ENCODE data around the gene C1QTNF9B.

C1QTNF9B gene

GRCh38 chr13:23856008-23856750 lies 41.1 kb downstream of the C1QTNF9B start:
- no peak for DNase-seq

DNA sequence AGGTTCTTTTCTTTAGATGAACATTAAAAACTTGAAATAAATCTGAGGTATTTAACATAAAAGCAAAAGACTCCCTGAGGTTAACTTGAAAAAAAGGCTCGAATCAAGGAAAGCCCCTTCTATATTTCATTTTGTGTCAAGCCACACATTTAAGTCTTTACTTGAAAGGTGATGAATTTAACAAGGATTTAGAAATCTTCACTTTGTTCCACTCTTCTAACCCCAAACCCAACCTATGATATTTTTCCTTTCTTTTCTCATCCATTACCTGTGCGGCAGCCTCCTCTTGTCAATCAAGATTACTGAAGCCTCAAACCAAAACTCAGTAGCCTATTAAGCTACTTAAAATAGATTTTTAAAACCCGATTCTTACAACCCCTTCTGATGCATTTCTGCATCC lies 41.9 kb downstream of the C1QTNF9B start:
- DNase-seq = no peak

- DNase-seq = no peak
Observed at GRCh38 chr13:23852351-23852750, 45.0 kb downstream of the C1QTNF9B start.

GRCh38 chr13:23851106-23851505 lies 46.2 kb downstream of the C1QTNF9B start:
- DNase-seq = no peak

DNA sequence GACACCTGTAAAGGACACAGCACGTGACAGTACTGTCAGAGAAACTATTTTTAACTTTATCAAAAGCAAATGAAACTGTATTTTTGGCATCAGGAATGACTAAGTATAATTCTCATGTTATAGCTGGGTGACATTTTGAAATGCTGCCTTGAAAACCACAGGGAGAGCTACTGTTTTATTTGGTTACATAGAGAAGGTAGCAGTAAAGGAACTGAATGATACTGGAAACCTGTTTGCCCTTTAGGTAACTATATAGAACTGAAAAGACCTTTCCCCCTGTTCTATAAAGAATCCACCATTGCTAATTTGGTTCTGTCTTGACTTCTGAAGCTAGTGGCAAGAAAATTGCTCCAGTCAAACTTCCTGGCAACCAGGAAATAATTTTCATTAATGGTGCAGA lies 47.2 kb downstream of the C1QTNF9B start:
- no peak for DNase-seq

- DNase-seq = no peak
Observed at GRCh38 chr13:23849670-23850069, 47.6 kb downstream of the C1QTNF9B start.

GRCh38 chr13:23848646-23849141 lies 48.6 kb downstream of the C1QTNF9B start:
- DNase-seq = no peak

DNA sequence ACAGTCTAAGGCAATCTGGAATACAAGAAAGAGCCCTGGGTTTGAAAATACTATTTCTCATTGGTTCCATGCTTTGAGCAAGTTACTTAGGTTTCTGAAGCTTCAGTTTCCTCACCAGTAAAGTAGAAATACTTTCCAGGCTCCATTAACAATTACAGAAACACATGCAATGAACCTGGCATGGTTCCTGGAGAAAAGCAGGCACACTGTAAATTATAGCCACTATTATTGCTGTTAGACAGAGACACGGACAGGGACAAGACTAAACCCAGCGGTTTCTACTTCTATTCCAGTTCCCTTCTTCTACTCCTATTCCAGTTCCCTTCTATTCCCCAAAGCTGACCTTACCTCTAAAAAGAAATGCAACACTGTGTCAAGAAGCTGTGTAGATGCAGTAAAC lies 49.3 kb downstream of the C1QTNF9B start:
- DNase-seq = no peak

DNA sequence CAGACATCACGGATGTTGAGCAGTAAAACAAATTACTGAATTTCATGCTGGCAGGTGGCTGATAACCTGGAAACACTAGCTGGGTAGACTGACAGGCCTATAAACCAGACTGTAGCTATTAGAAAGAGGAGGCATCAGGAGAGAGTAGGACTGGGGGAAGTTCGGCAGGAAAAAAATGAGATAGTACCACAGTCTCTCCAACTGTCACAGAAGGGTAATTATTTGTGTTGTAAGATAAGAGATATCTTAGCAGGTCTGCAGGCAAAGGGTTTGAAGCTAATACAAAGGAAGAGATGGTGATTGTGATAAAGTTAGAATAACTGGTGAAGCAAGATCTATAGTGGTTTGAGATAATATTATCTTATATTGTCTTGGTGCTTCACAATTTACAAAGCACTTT lies 49.8 kb downstream of the C1QTNF9B start:
- DNase-seq = no peak

- no peak for DNase-seq
Observed at GRCh38 chr13:23845105-23845725, 52.1 kb downstream of the C1QTNF9B start.

DNA sequence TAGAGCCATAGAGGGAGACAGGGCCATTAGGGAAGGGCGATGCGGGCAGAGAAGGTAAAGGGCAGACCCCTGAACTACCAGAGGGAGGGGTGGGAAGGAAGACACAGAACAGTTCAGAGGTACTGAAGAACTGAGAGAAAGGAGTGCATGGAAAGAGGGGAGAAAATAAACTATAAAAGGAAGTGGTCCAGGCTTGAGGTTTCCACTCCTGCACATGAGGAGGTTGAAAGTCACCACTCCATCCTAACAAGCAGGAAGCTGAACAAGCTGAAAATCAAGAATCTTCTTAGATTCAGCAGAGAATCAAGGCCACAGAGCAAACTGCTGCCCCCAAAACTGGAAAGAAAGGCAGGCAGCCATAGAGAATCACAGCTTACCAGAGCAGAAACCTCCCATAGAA lies 53.2 kb downstream of the C1QTNF9B start:
- DNase-seq = no peak

DNA sequence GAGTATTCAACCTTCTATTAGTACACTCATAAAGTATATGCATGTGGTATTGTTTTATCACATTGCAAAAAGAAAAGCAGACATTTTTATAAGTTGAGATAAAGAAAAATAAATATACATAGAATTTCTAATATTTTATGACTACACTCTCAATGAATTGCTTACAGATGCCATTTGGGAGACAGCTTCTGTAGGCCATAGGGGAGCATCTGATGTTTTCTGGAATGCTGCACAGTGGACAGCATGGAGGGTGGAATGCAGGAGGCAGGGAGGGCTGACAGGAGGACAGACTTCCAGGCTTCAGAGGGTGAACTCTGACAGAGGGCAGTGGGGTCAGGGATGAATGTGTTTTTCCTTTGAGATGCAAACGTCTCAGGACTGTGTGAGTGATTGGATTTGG lies 53.9 kb downstream of the C1QTNF9B start:
- no peak for DNase-seq

GRCh38 chr13:23842406-23842805 lies 54.9 kb downstream of the C1QTNF9B start:
- no peak for DNase-seq
